ENCODE measurements around the gene TNNI3K.

Gene TNNI3K

DNA sequence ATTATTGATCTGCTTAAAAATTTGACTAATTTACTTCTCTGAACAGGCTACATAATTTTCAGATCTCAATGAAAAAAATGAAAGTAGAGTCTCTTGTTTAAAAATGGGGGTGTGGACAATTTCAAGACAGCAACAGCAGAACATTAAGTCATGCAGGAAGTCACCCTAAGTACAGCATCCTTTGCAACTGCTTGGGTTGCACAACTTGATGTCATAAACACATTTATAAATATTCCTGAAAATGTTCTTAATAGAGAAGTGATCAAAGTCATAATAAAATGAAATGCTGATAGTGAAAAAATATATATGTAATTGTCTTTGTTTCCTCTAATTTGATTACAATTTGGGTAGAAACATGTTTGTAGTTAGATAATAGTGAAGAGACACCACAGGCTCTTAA lies 79.3 kb downstream of the TNNI3K start:
- no peak for DNase-seq

DNA sequence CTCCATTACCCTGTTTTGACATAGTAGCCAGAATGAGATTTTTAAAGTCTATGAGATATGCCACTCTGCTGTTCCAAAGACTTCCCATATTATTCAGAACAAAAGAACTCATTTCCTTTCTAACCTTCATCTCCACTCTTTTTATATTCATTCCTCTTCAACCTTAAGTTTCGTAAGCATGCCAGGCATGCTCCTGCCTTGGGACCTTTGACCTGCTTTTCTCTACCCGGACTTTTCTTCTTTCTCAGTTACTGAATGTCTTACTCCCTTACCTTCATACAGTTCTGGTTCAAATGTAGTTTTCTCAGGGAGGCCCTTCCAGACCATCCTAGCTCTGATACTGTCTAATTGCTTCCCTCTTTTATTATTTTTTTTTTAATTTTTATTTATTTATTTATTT lies 81.1 kb downstream of the TNNI3K start:
- no peak for DNase-seq

DNA sequence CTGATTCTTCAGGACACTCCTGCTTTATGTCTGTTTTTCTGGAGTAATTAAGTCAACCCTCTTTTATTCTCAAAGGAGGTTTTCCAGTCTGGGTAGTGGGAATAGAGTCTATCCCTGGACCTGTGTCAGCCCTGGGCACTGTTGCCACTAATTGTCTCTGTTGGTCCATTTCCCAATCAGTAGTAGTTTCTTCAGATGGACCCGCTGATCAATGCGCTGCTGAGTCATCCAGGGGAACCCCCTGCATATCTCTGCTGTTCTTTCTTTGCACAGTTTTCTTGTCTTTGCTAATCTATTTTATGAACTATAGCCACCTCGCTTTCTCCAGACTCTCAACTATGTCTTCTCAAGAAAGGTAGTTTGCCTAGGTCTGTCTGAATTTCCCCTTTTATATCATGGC lies 82.5 kb downstream of the TNNI3K start:
- no peak for DNase-seq

DNA sequence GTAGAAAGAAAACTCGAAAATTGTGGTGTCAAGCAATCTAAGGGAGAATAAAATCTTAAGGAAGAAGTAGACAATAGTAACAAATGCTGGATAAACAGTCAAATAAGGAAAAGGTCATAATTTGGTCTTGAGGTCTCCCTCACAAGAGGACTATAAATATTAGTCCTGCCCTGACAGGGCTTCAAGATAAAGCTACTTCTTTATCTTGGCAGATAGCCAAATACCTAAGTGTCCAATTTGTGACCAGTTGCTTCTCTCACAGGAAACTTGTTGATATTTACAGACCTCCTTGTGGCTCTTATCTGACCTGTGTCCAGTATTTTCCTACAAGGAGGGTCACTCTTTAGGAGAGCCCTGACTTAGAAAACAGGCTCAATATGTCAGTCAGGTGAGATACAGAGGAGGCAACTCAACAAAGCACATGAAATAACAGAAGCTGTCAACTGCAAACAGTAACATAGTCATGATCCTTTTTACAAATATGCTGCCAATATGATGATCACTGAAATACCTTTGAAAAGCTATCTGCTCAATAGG lies 88.8 kb downstream of the TNNI3K start:
- no peak for DNase-seq

DNA sequence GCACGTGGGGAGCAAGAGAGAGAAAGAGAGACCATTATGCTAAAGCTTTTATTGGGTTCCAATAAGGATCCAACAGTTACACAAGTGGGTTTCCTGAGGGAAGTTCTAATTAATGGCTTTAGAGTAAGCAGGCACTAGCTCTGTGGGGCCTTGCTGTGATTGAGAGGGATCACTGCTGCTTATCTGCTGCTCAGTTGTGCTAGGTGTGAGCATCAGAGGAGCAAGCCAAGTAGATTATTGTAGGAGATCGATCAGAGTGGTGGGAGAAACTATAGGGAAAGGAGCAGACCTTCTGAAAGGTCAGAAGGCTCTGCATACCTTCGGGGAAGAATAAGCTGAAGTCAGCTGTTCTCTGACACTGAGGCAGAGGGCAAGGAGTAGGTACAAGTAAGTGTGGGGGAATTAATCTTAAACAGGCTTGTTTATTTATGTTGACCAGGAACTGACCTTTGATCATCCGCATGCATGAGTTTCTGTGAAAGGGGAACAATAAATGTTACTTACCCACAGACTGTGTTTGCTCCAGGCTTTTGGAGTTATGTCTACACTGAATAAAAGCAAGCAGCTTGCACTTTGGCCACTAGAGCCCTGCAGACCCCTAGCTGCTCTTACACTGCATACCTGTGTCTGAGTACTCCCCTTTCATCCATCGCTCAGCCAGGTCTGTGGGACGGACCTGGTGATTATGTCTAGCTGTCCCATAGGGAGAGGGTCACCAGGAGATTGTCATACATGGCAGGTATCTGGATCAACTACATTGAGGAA lies 89.7 kb downstream of the TNNI3K start:
- no peak for DNase-seq

DNA sequence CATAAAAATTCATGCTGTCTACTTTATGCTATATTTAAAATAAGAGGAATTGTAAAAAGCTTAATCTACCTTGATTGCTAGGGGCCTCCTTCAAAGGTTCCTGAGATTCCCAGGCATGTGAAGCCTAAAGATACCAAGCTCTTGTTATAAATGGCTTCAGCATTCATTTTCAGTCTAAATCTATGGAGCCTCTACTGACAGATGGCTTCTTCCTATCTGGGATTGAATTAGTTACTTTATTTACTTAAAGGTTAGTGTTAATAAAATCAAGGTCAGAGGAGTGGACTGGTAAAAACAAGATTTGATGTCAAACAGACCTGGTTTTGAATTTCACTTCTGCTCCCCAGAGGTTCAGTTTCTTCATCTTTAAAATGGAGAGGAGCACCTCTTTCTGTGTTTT lies 93.7 kb downstream of the TNNI3K start:
- DNase-seq = no peak

DNA sequence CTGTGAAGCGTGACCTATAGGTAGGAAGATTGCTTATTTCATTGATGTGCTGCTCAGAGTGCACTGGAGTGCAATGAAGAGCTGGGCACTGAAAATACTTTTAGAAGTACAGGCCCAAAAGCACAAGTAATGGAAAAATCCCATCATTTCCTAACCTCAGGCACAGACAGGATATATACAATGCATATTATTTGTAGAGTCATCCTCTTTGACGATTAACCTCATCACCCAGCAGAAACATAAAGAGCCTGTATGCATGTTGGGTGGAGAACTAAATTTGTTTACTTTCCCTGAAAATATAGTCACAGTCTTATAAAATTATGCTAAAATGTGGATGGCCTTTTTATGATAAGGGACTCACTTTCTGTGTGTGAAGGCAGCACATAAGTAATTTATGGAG lies 98.1 kb downstream of the TNNI3K start:
- DNase-seq = no peak

DNA sequence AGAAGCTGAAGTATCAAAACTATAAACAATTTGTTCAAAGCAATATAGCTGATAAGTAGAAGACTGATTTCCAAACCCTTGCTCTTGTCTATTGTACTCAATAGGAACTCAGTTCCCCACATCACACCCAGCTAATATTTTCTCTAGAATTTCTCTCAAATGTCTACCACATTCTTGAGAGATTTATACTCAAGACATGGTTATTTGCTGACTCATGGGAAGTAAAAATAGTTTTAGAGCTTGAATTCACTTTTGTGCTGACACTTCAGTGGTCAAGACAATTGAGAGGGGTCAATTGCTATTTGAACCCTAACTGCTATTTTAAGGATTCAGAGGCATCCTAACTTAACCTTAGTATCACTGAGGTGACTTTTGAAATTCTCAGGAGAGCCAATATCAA lies 99.0 kb downstream of the TNNI3K start:
- DNase-seq = no peak

DNA sequence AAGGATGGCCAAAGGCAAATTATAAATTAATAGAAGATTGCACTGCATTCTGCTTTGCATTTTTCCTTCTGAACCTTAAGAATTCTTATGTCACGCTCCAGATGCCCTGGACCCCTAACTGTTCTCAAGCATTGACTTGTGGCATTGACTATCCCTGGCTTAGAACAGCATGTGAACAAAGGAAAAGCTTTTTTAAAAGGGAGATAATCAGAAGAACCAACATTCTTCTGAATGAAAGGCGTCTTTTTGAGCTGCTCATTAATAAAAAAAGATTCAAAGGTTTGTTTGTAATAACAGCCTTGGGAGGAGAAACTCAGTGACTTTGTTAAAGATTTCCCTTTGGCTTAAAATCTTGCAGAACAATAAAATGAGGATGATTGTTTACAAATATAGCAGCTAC lies 105.5 kb downstream of the TNNI3K start:
- no peak for DNase-seq

DNA sequence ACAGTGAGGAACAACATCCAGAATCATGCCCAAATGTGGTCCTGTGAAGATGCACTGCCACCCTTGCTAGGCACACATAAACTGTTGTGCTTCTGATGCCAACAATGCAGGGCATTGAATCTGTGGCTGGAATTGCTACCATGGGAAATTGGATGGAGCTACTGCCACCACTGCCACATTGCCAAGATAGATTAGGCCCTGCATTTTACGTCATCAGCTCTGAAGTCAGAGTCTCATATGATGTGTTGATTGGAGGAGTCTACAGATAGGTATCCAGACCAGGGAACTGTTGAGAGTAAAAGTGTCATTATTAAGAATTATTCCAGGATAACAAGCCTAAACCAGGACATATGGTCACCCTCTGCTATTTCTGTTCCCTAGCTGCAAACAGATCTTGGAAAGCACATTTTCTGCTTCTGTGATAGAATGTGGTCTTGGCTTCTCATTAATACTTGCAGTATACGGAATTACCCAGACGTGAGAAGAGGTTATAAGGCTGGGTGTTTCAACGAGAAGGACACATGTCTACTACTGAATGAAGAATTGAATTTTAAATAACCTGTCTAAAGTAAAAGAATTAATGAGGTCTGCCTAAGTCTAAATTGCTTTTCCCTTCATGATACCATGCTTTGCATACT lies 106.6 kb downstream of the TNNI3K start:
- DNase-seq = no peak

DNA sequence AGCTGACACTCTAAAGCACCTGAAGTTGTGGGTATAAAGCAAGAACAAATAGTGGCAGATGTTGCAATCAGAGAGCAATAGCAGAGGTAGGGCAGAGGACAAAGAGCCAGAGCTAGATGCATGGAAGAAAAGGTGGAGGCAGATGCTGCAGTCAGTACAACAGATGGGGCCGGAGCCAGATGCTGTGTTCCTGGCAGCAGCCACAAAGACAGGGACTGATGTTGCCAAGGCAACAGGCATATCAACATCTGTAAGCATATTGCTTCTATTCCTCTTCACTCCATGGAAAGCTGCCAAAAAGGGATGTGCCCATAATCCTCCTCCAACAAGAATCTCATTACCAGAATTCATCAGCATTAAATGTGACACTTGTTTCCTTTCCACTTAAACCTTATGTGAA lies 108.0 kb downstream of the TNNI3K start:
- DNase-seq = no peak

DNA sequence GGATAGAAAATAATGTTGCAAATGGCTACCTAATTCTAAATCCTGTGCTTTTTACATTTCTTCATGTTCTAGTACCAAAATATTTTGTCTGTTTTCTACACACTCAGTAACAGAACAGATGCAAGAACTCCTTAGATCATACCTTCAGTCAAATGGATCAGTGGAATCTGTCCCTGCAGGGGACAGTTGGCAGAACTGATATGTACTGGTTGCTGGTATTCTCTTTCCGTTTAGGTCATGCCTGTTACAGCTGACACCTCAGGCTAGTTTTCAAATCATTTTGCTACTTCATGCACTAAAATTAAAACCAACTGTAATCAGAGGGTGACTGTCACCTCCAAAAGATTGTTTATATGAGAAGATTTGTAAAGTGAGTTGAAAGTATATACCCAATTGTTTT lies 109.2 kb downstream of the TNNI3K start:
- DNase-seq = no peak

DNA sequence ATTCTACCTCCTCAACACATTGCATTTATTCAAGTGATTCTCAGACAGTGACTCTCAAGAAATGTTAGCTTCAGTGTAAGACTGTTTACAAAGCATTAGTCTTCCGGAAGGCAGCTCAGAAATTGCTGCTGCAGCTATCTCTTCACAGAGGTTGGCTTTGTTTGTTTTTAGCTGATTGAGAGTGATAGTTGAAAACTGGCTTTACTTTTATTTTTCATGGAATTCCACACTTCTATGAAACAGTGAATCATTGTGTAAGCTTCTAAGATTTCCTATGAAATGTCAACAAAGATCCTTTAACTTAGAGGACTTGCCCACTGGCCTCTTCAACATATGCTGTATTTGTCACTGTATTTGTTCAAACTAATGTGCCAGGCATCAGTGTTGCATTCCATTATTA lies 121.3 kb downstream of the TNNI3K start:
- DNase-seq = no peak

DNA sequence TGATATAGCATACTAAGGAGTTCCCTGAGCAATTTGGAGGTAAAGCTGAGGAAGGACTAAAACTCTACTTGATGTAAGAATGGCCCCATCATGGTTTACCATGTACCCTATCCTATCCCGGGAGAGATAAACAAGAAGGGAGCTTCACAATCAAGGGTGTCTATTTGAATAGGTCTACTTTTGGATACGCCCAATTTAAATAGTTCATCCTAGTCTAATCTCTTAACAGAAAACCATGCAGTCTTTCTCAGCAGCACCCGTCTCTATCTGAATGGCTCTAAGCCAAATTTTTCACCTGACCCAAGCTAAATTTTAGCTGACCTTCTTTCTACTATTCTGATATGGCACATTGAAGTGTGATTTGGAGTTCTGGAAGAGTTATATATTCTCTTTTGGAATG lies 122.0 kb downstream of the TNNI3K start:
- no peak for DNase-seq

DNA sequence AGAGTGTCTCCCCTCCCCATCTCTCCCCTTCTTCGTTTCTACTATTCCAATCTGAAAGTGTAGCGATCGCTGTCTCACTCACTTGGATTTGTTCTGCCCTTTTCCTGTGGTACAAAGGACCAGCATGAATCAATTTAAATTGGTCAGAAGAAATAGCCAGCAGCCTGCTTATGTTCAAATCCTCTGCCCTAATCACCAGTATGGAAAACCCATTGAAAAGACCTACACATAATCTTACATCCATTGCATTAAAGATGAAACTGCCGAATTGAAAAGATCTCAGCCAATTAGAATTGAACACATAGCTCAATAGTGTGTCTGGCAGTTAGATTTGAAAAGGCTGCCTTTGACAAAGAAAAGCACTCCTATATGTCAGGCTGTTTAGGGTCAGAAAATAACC lies 122.6 kb downstream of the TNNI3K start:
- no peak for DNase-seq

DNA sequence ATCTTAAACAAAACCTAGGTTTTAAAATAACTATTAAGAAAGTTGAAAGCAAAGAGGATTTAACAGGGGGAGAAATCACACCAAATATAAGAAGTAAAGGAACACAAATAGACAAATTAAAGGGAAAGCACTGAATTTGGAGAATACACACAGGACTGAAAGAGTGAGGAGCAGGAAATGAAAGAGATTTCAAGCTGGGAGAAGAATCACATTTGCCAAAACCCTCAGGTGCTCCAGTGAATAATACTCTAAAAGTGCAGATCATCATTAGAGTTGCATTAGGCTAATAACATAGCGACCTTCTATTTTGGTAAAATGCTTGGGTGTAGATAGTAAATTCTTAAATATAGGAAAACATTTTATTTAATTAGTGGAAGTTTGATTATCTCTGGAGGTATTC lies 127.5 kb downstream of the TNNI3K start:
- no peak for DNase-seq

DNA sequence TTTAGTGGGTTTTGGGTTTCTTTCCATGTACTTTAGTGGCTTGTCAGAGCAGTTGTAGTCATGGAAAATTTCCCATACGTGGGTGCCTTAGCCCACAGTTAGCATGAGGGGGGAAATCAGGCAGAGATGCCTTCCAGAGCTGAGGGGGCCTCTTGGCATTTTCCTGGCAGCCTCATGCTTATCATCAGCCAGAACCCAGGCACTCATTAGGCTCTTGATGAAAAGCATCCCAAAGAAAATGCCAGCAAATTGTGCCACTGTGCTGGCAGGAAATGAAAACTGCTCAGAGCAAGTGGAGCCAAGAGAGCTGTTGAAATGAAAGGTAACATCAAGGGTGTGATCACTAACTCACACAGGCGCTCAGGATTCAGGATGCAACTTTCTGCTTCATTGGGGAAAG lies 128.0 kb downstream of the TNNI3K start:
- DNase-seq = no peak

DNA sequence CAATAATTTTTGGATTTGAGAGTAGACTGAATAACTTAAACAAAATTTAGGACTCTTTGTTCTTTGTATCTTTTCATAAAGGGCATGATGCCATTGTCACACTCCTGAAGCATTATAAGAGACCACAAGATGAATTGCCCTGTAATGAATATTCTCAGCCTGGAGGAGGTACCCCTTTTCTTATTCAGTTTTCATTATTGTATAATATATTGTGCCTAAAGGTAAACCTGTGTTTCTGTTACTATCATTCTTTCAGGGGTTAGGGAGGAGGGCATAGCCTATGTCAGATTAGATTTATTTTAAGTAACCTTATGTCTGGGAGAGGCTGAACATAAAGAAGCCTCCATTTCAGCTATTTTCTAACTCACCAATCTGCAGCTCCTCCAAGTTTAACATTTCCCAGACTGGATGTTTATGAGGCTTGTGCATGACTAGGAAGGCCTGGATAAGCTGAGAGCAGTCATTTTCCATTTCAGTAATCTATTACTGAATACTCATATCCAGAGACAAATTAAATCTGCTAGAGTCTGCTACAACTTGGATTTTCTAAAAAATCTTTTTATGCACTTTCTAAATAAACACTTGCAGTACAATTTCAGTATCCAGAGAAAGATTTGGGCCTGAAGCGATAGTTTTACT lies 132.1 kb downstream of the TNNI3K start:
- no peak for DNase-seq

DNA sequence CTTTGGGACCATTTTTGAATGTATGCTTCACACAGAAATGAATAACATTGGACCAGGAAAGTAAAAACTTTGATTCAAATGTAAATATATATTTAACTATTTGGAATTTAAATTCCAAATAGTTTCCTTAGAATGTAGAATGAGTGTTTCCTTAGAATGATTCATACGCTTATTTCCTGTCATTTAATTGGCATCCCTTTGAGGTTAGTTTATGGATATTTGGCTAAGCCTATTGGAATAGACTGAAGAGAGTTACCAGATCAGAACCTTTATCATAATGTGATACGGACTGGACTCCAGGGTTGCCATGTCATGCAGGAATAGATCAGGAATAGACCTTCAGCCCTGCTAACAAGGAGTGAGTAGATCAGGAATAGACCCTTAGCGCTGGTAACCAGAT lies 133.1 kb downstream of the TNNI3K start:
- DNase-seq = no peak

DNA sequence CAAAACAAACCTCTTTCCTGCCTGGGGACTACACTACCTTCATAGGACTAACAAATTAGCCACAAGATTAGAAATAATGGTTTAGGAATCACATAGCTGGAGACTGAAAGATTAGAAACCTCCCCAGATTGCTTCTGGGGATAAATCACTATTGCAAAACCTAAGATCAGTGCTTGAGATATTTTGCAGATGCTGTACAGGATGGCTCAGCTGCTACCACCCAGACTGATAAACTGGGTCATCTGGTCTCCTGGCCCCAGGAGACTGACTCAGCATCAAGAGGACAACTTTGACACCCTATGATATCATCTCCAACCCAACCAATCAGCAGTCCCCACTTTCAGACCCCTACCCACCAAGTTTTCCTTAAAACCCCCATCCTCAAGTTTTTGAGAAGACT lies 140.2 kb downstream of the TNNI3K start:
- DNase-seq = no peak

DNA sequence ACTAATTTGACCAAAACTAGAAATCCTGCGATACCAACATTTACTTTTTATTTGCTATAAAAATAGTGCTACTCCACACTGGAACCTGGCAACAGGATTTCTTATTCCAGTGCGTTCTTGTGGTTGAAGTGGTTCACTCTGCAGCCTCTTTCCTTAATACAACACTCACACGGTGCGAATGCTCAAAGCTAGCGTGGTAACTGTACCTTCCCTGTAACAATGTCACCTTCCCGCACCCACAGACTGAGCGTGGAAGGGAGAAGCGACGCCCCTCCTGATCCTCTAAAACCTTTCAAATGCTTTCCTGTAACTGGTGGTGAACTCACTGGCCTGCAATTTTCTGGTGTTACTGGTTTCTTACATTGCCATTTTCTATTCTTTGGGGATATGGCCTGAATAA lies 145.1 kb downstream of the TNNI3K start:
- no peak for DNase-seq

DNA sequence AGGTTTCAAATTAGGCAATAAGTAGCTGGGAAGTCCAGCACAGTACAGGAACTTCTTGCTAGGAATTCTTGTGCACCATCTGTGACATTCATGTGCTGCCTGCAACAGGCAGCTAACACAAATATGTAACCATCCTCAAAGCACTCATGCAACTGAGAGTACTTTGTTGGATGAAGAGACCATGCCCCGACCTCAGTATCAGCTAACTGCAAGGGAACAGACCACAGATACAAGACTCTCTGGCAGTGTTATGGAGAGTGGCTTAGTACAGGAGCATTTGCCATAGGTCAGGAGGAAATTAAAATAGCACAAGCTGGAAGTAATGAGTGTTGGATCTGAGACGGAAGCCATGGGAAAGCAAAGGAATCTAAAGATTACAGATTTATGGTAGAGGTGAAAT lies 153.7 kb downstream of the TNNI3K start:
- no peak for DNase-seq

DNA sequence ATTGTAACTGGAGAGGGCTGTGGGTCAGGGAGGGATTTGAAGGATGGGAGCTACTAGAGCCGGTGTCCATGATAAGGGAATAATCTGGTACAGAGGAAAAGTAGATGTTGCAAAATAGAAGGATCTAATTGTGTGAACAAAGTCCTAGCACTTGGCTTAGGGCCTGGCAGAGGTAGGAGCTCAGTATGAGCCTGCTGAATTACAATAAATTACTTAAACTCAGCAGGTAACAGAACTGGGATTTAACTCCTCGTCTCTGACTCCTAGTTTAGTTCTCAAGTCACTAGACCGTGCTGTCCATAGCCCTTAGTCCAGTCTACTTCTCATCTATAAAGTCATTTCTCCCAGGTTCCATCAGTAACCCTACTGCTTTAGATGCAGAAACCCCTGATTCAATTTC lies 157.0 kb downstream of the TNNI3K start:
- no peak for DNase-seq

DNA sequence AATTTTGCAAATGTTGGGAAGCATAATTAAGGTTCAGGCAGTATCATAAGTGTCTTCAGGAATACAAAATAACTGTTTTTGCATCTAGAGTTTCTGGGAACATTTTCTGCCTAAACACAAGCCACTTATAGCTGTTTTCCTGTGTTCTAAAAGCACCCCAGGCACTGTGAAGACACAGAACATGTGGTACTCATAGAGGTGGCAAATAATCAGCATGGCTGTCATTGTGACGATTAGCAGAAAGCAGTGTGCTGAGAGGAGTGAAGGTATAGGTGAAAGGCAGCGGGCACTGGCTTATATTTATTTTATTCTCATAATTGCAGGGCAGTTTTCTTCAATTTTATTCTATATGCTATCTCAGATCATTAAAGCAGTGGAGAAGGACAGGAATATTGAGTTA lies 157.7 kb downstream of the TNNI3K start:
- no peak for DNase-seq

Data from stimulated activated CD4-positive, alpha-beta T cell treated with anti-CD3 and anti-CD28 coated beads, Interleukin-2, amount 100 ng/mL, for 24 hours (primary cell).